Tibial nerve (tissue), 4 donors: ENCODE measurements around the gene KCNA4. TPM values are rescaled to one million over a fixed set of nuclear protein-coding genes. Genes with fewer than 3 reads are reported as not detected.

ENCODE experiments used
- DNase-seq, 2 donors: peaks; one replicate each; pipeline ENCODE4 v3.0.0-alpha.2; 2019; ENCODE audit warnings: low spot score in 2 of 2
- H3K27ac ChIP-seq, 4 donors: fragments of 200-600 bp; sonication (generic) in 3 of 4; one replicate each; pipeline ENCODE4 v1.5.1; 2017 to 2019; ENCODE audit warnings: mild to moderate bottlenecking in 1 of 4
- H3K27me3 ChIP-seq, 2 donors: fragments of 200-600 bp; sonication (generic) in 1 of 2; one replicate each; pipeline versions ENCODE4 v1.5.1 to v1.6.0; 2017 to 2019
- H3K36me3 ChIP-seq, 3 donors: fragments of 200-600 bp; sonication (generic); one replicate each; pipeline ENCODE4 v1.5.1; 2018 to 2019
- H3K4me1 ChIP-seq, 4 donors: fragments of 200-600 bp; sonication (generic) in 3 of 4; one replicate each; pipeline ENCODE4 v1.5.1; 2017 to 2019
- H3K4me3 ChIP-seq, 4 donors: fragments of 200-600 bp; sonication (generic) in 3 of 4; one replicate each; pipeline ENCODE4 v1.5.1; 2017 to 2019; ENCODE audit warnings: mild to moderate bottlenecking in 1 of 4, moderate library complexity in 1 of 4
- H3K9me3 ChIP-seq, 4 donors: fragments of 200-600 bp; sonication (generic) in 3 of 4; one replicate each; pipeline ENCODE4 v1.5.1; 2017 to 2019
- CTCF ChIP-seq, 5 experiments: fragments of 200-600 bp in 3 of 5; fragments of 450-650 bp in 2 of 5; sonication (generic) in 3 of 5; IDR thresholded peaks; one replicate each; pipeline ENCODE4 v1.5.1; 2016 to 2019; ENCODE audit warnings: antibody characterized with exemption in 5 of 5, mild to moderate bottlenecking in 3 of 5, moderate library complexity in 2 of 5
- EP300 ChIP-seq, 2 donors: sonication (generic); formaldehyde crosslinking; IDR thresholded peaks; one replicate each; pipeline ENCODE4 v1.6.1; 2017; ENCODE audit warnings: antibody characterized with exemption in 2 of 2, mild to moderate bottlenecking in 1 of 2
- POLR2A ChIP-seq, 2 donors: fragments of 450-650 bp; IDR thresholded peaks; one replicate each; pipeline ENCODE4 v1.6.1; 2017; ENCODE audit warnings: antibody characterized with exemption in 2 of 2, mild to moderate bottlenecking in 2 of 2, moderate library complexity in 2 of 2
- WGBS, 2 donors: methylation state at CpG; one replicate each; pipeline ENCODE4 v1.1.5; 2018; 5-methylcytosine and 5-hydroxymethylcytosine counted together
- total RNA-seq, 4 donors: library from RNA; depleted of rRNA; stranded (reverse); fragments of >200 nt; gene quantifications; one replicate each; pipeline ENCODE4 v1.1.0, GENCODE V29; 2016

Gene KCNA4
- total RNA-seq, 4 donors from 2014 or later, result 0.21 to 2.4 (median 0.44) TPM

- no peak for TF ChIP-seq CTCF (IDR thresholded peaks at IDR 0.05)
- TF ChIP-seq EP300 (IDR thresholded peaks at IDR 0.05), result no peak
- TF ChIP-seq POLR2A (IDR thresholded peaks at IDR 0.05), result no peak
- 89 to 95% methylated on average over 12 to 14 of the region's 15 CpGs for WGBS, 2 donors
- Histone ChIP-seq H3K4me1 (peaks cover 0 to 17% (median 0%) of the 10 kb centered on the region in 4 donors), H3K4me3 (no peak overlapping the region), H3K27me3 (peaks cover 0 to 24% of the 10 kb centered on the region in 2 donors), H3K27ac (no peak overlapping the region), H3K36me3 (no peaks in the 10 kb centered on the region), H3K9me3 (no peaks in the 10 kb centered on the region)
- DNase-seq, result no peak
Measured at GRCh38 chr11:30012346-30012745, 4.5 kb downstream of the KCNA4 start.

- Histone ChIP-seq H3K4me1 (no peaks in the 10 kb centered on the region), H3K36me3 (no peaks in the 10 kb centered on the region), H3K9me3 (no peaks in the 10 kb centered on the region), H3K27me3 (no peaks in the 10 kb centered on the region), H3K4me3 (no peak overlapping the region), H3K27ac (no peak overlapping the region)
- DNase-seq, result no peak
- TF ChIP-seq CTCF (IDR thresholded peaks at IDR 0.05) (no peak), EP300 (IDR thresholded peaks at IDR 0.05) (no peak), POLR2A (IDR thresholded peaks at IDR 0.05) (no peak)
- 67 to 76% methylated on average over 3 of the region's 3 CpGs for WGBS, 2 donors
Measured at GRCh38 chr11:30009060-30009459, 7.8 kb downstream of the KCNA4 start.

GRCh38 chr11:30006876-30007275 lies 10.0 kb downstream of the KCNA4 start:
- 81 to 86% methylated on average over 4 of the region's 4 CpGs for WGBS, 2 donors
- no peak for TF ChIP-seq CTCF (IDR thresholded peaks at IDR 0.05)
- TF ChIP-seq EP300 (IDR thresholded peaks at IDR 0.05), result no peak

GRCh38 chr11:30002157-30002785 lies 14.6 kb downstream of the KCNA4 start:
- no peaks in the 10 kb centered on the region for H3K9me3 ChIP-seq
- no peak for DNase-seq
- no peak overlapping the region for H3K4me3 ChIP-seq
- no peaks in the 10 kb centered on the region for H3K4me1 ChIP-seq
- no peak overlapping the region for H3K27ac ChIP-seq
- H3K36me3 ChIP-seq, result no peaks in the 10 kb centered on the region
- H3K27me3 ChIP-seq, result no peaks in the 10 kb centered on the region
- WGBS, 2 donors, result 54% methylated on average over 4 of the region's 4 CpGs
- TF ChIP-seq CTCF (IDR thresholded peaks at IDR 0.05) (no peak), EP300 (IDR thresholded peaks at IDR 0.05) (no peak), POLR2A (IDR thresholded peaks at IDR 0.05) (no peak)

More at GRCh38 chr11:30006876-30007275, 10.0 kb downstream of the KCNA4 start:
- DNase-seq, result no peak
- Histone ChIP-seq H3K4me3 (no peak overlapping the region), H3K36me3 (no peaks in the 10 kb centered on the region), H3K27ac (no peak overlapping the region), H3K9me3 (no peaks in the 10 kb centered on the region), H3K27me3 (no peaks in the 10 kb centered on the region), H3K4me1 (no peaks in the 10 kb centered on the region)

DNA sequence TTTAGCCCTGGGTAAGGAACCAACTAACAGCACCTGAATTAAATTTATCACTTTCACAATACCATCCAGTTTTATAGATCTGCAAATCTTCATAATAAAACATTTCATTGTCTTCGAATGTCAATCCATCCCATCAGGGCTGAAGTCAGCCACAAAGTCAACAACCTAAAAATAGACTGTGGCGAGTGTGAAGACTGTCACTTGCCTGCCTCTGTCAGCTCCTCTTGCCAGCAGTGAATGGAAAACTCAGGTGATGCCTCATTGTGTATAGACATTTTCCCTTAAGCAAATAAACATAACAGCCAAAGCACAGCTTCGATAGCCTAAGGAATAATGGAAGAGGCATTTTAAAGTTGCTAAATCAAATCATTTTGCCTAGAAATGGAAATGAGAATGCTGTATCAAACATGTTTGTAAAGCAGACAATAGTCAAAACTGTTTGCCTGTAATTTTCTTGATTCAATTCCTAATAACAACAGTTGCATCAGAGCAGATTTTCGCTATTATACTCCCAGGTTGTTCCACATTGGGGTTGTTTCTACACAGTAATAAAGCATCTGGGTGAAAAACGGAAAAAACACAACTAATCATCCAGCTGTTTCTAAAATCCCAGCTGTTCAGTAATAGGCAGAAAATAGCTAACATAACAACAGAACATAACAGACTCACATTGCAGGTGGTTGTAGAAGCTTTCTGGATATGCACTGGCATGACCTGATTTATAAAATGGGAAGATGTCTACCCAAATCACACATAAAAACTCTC lies 15.7 kb downstream of the KCNA4 start:
- WGBS, 2 donors, result 61 to 65% methylated on average over 5 of the region's 5 CpGs

More for the DNA sequence above, 15.7 kb downstream of the KCNA4 start:
- no peak for TF ChIP-seq CTCF (IDR thresholded peaks at IDR 0.05)
- no peak for TF ChIP-seq EP300 (IDR thresholded peaks at IDR 0.05)
- no peak for TF ChIP-seq POLR2A (IDR thresholded peaks at IDR 0.05)
- Histone ChIP-seq H3K27ac (no peak overlapping the region), H3K4me1 (no peaks in the 10 kb centered on the region), H3K9me3 (no peaks in the 10 kb centered on the region), H3K4me3 (no peak overlapping the region), H3K36me3 (no peaks in the 10 kb centered on the region), H3K27me3 (no peaks in the 10 kb centered on the region)
- no peak for DNase-seq
